DOHH2 (cell line): ENCODE results near the gene CALU.

Experiments
- EZH2phosphoT487 ChIP-seq: fragments of 200-600 bp; sonication (generic); IDR thresholded peaks from 2 replicates; pipeline ENCODE4 v1.6.1; 2017; ENCODE audit warnings: borderline replicate concordance, mild to moderate bottlenecking, antibody characterized with exemption, low read length, moderate library complexity, mixed read lengths
- TF ChIP-seq, protein P1 (sequence below): fragments of 200-600 bp; sonication (generic); IDR thresholded peaks from one replicate; pipeline ENCODE4 v1.5.1; 2014; ENCODE audit warnings: antibody characterized with exemption, mild to moderate bottlenecking, low read depth, low read length; ENCODE audit not compliant: poor library complexity, severe bottlenecking

DNA sequence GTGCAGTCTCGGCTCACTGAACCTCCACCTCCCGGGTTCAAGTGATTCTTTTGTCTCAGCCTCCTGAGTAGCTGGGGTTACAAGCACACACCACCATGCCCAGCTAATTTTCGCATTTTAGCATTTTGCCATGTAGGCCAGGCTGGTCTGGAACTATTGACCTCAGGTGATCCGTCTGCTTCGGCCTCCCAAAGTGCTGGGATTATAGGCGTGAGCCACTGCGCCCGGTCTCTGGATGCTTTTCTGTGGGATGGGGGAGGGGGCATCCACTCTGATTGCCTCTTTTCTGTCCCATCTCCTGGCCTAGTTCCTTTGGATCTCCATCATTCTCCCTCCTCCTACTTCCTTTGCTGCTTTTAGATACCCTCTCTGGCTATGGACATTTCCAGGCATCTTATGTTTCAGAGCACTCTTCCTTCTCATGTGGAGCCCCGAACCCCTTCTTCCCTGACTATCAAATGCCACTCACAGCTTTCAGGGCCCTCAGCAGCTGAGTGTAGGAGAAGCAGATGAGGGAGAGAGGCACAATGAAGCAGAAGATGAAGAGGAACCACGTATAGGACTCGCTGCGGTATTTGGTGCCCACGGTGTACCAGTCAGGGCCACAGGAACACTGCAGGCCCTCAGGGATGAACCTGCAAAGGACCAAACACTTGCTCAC, 35.0 kb downstream of the CALU start:
- TF ChIP-seq, protein P1, sequence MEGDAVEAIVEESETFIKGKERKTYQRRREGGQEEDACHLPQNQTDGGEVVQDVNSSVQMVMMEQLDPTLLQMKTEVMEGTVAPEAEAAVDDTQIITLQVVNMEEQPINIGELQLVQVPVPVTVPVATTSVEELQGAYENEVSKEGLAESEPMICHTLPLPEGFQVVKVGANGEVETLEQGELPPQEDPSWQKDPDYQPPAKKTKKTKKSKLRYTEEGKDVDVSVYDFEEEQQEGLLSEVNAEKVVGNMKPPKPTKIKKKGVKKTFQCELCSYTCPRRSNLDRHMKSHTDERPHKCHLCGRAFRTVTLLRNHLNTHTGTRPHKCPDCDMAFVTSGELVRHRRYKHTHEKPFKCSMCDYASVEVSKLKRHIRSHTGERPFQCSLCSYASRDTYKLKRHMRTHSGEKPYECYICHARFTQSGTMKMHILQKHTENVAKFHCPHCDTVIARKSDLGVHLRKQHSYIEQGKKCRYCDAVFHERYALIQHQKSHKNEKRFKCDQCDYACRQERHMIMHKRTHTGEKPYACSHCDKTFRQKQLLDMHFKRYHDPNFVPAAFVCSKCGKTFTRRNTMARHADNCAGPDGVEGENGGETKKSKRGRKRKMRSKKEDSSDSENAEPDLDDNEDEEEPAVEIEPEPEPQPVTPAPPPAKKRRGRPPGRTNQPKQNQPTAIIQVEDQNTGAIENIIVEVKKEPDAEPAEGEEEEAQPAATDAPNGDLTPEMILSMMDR = no peak
- TF ChIP-seq EZH2phosphoT487 = no peak
